NCI-H187 treated with DMSO at 0.1 percent for 48 hours (cell line): ENCODE data around the gene CBX6.

Experiments used
- DNase-seq: peaks from one replicate; lab custom pipeline; 2025; lab: John Stamatoyannopoulos, UW

CBX6 gene

DNA sequence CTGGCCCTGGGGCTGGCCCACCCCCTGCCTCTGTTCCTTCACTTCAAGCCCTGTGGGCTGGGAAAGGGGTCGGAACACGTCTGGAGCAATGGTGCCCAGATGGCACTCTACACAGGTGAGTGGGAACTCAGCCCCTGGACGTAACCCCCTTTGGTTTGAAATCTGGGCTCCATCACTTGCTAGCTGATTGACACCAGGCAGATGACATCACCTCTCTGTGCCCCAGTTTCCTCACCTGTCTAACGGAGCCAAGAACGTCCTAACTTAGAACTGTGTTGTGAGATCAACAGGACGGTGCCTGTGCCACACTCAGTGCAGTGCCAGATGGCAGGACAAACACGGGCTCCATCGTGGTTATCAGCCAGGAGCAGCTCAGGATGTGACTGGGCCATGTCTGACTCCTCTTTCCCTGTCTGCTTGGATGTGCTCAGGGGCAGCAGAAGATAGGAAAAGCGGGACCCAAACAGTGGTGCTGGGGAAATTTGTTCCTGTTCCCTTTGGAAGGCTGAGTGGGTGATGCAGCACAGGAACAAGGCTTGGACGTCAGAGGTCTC lies 52.6 kb downstream of the CBX6 start:
- DNase-seq = no peak

- DNase-seq = no peak
These were observed 54.8 kb downstream of the CBX6 start for GRCh38 chr22:38817196-38817595.

DNA sequence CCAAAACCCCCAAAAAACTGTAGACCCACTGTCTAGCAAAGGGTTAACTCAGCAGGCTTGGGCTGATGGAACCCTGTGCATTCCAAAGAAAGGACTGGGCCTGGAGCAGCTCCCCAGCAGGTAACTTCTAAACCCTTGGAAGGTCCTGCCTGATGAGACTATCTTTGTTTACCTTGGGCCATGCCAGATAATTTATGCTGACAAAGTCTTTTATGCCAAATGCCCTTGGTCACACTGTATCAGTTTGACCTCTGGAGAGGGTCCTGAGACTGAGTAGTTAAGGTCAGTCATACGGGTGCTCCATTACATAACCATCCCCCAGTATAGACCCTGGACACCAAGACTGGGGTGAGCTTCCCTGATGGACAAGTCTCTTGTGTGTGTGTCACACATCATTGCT lies 56.2 kb downstream of the CBX6 start:
- no peak for DNase-seq
